ENCODE results near the gene WWTR1.

- TF ChIP-seq POLR2AphosphoS5 (IDR thresholded peaks at IDR 0.05): no peak
- no peak for TF ChIP-seq CTCF (IDR thresholded peaks at IDR 0.05)
- TF ChIP-seq POLR2A (IDR thresholded peaks at IDR 0.05): no peak
- no peak for TF ChIP-seq EP300 (IDR thresholded peaks at IDR 0.05; ENCODE audit: low read depth)
Observed at GRCh38 chr3:149634072-149634471, 23.8 kb downstream of the WWTR1 start.
